HG03558 (cell line): ENCODE data around the gene AP3M1.

Source experiments
- ATAC-seq: cut with Tn5 transposase; IDR thresholded peaks from one replicate; pipeline ENCODE4 v1.9.1; 2021; ENCODE audit warnings: moderate number of reproducible peaks; ENCODE audit not compliant: unreplicated experiment; ENCODE audit errors: extremely low read depth

The AP3M1 gene

GRCh38 chr10:74120911-74121310 lies 29.7 kb downstream of the AP3M1 start:
- ATAC-seq = no peak

GRCh38 chr10:74118804-74119203 lies 31.8 kb downstream of the AP3M1 start:
- no peak for ATAC-seq

GRCh38 chr10:74117738-74118137 lies 32.9 kb downstream of the AP3M1 start:
- no peak for ATAC-seq

GRCh38 chr10:74114041-74114448 lies 36.6 kb downstream of the AP3M1 start:
- ATAC-seq = no peak

- no peak for ATAC-seq
These were observed 37.1 kb downstream of the AP3M1 start for GRCh38 chr10:74113546-74113945.

- no peak for ATAC-seq
These were observed 38.8 kb downstream of the AP3M1 start for GRCh38 chr10:74111799-74112198.

GRCh38 chr10:74110120-74110519 lies 40.5 kb downstream of the AP3M1 start:
- ATAC-seq = no peak

- no peak for ATAC-seq
These were observed 41.2 kb downstream of the AP3M1 start for GRCh38 chr10:74109452-74109851.

GRCh38 chr10:74107391-74107790 lies 43.2 kb downstream of the AP3M1 start:
- no peak for ATAC-seq

- ATAC-seq = no peak
These were observed 45.6 kb downstream of the AP3M1 start for GRCh38 chr10:74104996-74105395.

- ATAC-seq = no peak
These were observed 46.1 kb downstream of the AP3M1 start for GRCh38 chr10:74104480-74104879.

- no peak for ATAC-seq
These were observed 46.9 kb downstream of the AP3M1 start for GRCh38 chr10:74103560-74104258.

GRCh38 chr10:74099836-74100235 lies 50.8 kb downstream of the AP3M1 start:
- no peak for ATAC-seq

GRCh38 chr10:74099420-74099819 lies 51.2 kb downstream of the AP3M1 start:
- ATAC-seq = no peak

GRCh38 chr10:74097776-74098175 lies 52.9 kb downstream of the AP3M1 start:
- ATAC-seq = no peak

GRCh38 chr10:74096777-74097176 lies 53.9 kb downstream of the AP3M1 start:
- ATAC-seq = peak; percentile 80

- no peak for ATAC-seq
These were observed 56.4 kb downstream of the AP3M1 start for GRCh38 chr10:74094231-74094630.

- ATAC-seq = no peak
These were observed 57.0 kb downstream of the AP3M1 start for GRCh38 chr10:74093530-74094164.

- ATAC-seq = no peak
These were observed 58.3 kb downstream of the AP3M1 start for GRCh38 chr10:74092372-74092771.

- no peak for ATAC-seq
These were observed 61.9 kb downstream of the AP3M1 start for GRCh38 chr10:74088722-74089121.

- ATAC-seq = no peak
These were observed 64.3 kb downstream of the AP3M1 start for GRCh38 chr10:74086317-74086716.

- ATAC-seq = no peak
These were observed 65.7 kb downstream of the AP3M1 start for GRCh38 chr10:74084955-74085354.
